HUES48 (cell line): Measurements from ENCODE around the gene SALL4.

ENCODE experiments used
- H3K27ac ChIP-seq: one replicate; pipeline ENCODE4 v1.7.0; 2013; ENCODE audit warnings: low read depth, low read length, inconsistent platforms
- H3K27me3 ChIP-seq: 2 replicates; pipeline ENCODE4 v1.6.1; 2013; ENCODE audit warnings: mild to moderate bottlenecking, low read length; ENCODE audit not compliant: control insufficient read depth, insufficient read depth
- H3K36me3 ChIP-seq: 2 replicates; pipeline ENCODE4 v1.6.1; 2013; ENCODE audit warnings: low read length; ENCODE audit not compliant: control insufficient read depth, insufficient read depth
- H3K4me1 ChIP-seq: 2 replicates; pipeline ENCODE4 v1.6.1; 2013; ENCODE audit warnings: mild to moderate bottlenecking, low read length; ENCODE audit not compliant: control insufficient read depth, insufficient read depth
- H3K4me3 ChIP-seq: 2 replicates; pipeline ENCODE4 v1.5.1; 2013; ENCODE audit warnings: mild to moderate bottlenecking, low read depth, low read length
- H3K9ac ChIP-seq: 2 replicates; pipeline ENCODE4 v1.6.1; 2013; ENCODE audit warnings: mild to moderate bottlenecking, low read depth, low read length, moderate library complexity
- H3K9me3 ChIP-seq: 2 replicates; pipeline ENCODE4 v1.6.1; 2013; ENCODE audit warnings: low read length; ENCODE audit not compliant: control insufficient read depth, insufficient read depth

Gene SALL4

GRCh38 chr20:51734876-51735720 lies 67.2 kb downstream of the SALL4 start:
- no peak overlapping the region for H3K27ac ChIP-seq
- H3K4me1 ChIP-seq, result no peaks in the 10 kb centered on the region
- no peaks in the 10 kb centered on the region for H3K36me3 ChIP-seq
- H3K27me3 ChIP-seq, result no peaks in the 10 kb centered on the region
- H3K4me3 ChIP-seq, result no peak overlapping the region
- no peaks in the 10 kb centered on the region for H3K9me3 ChIP-seq
- H3K9ac ChIP-seq, result no peak overlapping the region

- Histone ChIP-seq H3K9me3 (no peaks in the 10 kb centered on the region), H3K36me3 (no peaks in the 10 kb centered on the region), H3K9ac (no peak overlapping the region), H3K4me1 (no peaks in the 10 kb centered on the region), H3K27ac (no peak overlapping the region), H3K4me3 (no peak overlapping the region), H3K27me3 (no peaks in the 10 kb centered on the region)
Measured at GRCh38 chr20:51733070-51733469, 69.3 kb downstream of the SALL4 start.
